Lower leg skin (tissue), 3 donors: ENCODE measurements around the gene CARD16.

ENCODE experiments used
- CTCF ChIP-seq, 3 donors: fragments of 450-650 bp; IDR thresholded peaks; one replicate each; pipeline ENCODE4 v1.5.1; 2016; ENCODE audit warnings: antibody characterized with exemption in 3 of 3, mild to moderate bottlenecking in 3 of 3, moderate library complexity in 2 of 3
- POLR2A ChIP-seq, 2 donors: fragments of 450-650 bp; IDR thresholded peaks; one replicate each; pipeline ENCODE4 v1.6.1; 2016 to 2017; ENCODE audit warnings: antibody characterized with exemption in 2 of 2, mild to moderate bottlenecking in 1 of 2, moderate library complexity in 1 of 2

GRCh38 chr11:105027678-105028077, 17.5 kb downstream of the CARD16 start:
- TF ChIP-seq POLR2A (IDR thresholded peaks at IDR 0.05) (no peak), CTCF (IDR thresholded peaks at IDR 0.05) (no peak)
